Measurements from ENCODE around the gene SIAH3.

- TF ChIP-seq CTCF (IDR thresholded peaks at IDR 0.05) (no peak), POLR2AphosphoS5 (IDR thresholded peaks at IDR 0.05) (no peak), POLR2A (IDR thresholded peaks at IDR 0.05) (no peak)
These were observed 78.3 kb downstream of the SIAH3 start for GRCh38 chr13:45773236-45773635.
